T-cell (primary cell): Measurements from ENCODE around the gene HMX2. TPM values are rescaled to one million over a fixed set of nuclear protein-coding genes. Genes with fewer than 3 reads are reported as not detected.
A peak's percentile ranks its signal among the peaks of the same experiment; 100 is the strongest.

Source experiments
- ATAC-seq, 4 experiments: fragments of 200-7000 bp in 3 of 4; fragments of 150-1000 bp in 1 of 4; cut with Tn5 transposase; replicated peaks in 1 of 4; 1 replicate in 3 of 4; 2 replicates in 1 of 4; pipeline ENCODE4 v1.10.0; 2021; ENCODE audit warnings: moderate library complexity in 3 of 4, mild to moderate bottlenecking in 2 of 4, moderate number of reproducible peaks in 1 of 4
- CTCF ChIA-PET, 2 donors: fragments of 300-600 bp; sonication (Branson Sonifier 250); formaldehyde crosslinking; loops; one replicate each; lab custom pipeline; 2022; ENCODE audit warnings: antibody characterized with exemption in 2 of 2; lab: Charles Lee
- POLR2A ChIA-PET, 2 donors: fragments of 300-600 bp; sonication (Branson Sonifier 250); formaldehyde crosslinking; loops; one replicate each; lab custom pipeline; 2022; ENCODE audit warnings: antibody characterized with exemption in 2 of 2; lab: Charles Lee
- DNase-seq, 35 experiments: peaks; one replicate each; pipeline versions ENCODE4 v3.0.0 to v3.0.0-alpha.2; 2013 to 2023
- H3K27ac ChIP-seq: one replicate; pipeline ENCODE4 v1.5.1; 2013; ENCODE audit warnings: low read length
- H3K27me3 ChIP-seq, 2 experiments: replicated peaks in 1 of 2; 1 replicate in 1 of 2; 2 replicates in 1 of 2; pipeline versions ENCODE4 v1.6.1 to v1.7.0; 2013; ENCODE audit warnings: low read length in 1 of 2, mixed read lengths in 1 of 2; ENCODE audit not compliant: control insufficient read depth in 2 of 2, insufficient read depth in 2 of 2; ENCODE audit errors: extremely low read depth in 1 of 2
- H3K36me3 ChIP-seq, 2 donors: 1 replicate in 1 of 2; 2 replicates in 1 of 2; pipeline versions ENCODE4 v1.6.1 to v1.7.0; 2013; ENCODE audit warnings: low read length in 1 of 2; ENCODE audit not compliant: control insufficient read depth in 2 of 2, insufficient read depth in 1 of 2; ENCODE audit errors: extremely low read depth in 1 of 2
- H3K4me1 ChIP-seq, 2 experiments: 1 replicate in 1 of 2; 2 replicates in 1 of 2; pipeline versions ENCODE4 v1.6.1 to v1.7.0; 2013; ENCODE audit warnings: low read length in 2 of 2, mixed read lengths in 1 of 2; ENCODE audit not compliant: insufficient read depth in 2 of 2, control insufficient read depth in 1 of 2; ENCODE audit errors: extremely low read depth in 1 of 2
- H3K4me3 ChIP-seq, 2 donors: 1 replicate in 1 of 2; 2 replicates in 1 of 2; pipeline versions ENCODE4 v1.5.1 to v1.7.0; 2013; ENCODE audit warnings: mild to moderate bottlenecking in 2 of 2, low read length in 1 of 2, moderate library complexity in 1 of 2; ENCODE audit not compliant: control insufficient read depth in 1 of 2; ENCODE audit errors: extremely low read depth in 1 of 2
- H3K9me3 ChIP-seq: 2 replicates; pipeline ENCODE4 v1.7.0; 2013
- H3K27ac Mint-ChIP-seq, 2 donors: one replicate each; pipeline ENCODE4 v1.8.0; 2020 to 2021; ENCODE audit warnings: mild to moderate bottlenecking in 2 of 2, mixed read lengths in 2 of 2
- H3K27me3 Mint-ChIP-seq, 2 donors: one replicate each; pipeline ENCODE4 v1.8.0; 2021 to 2022; ENCODE audit warnings: mixed read lengths in 2 of 2
- H3K36me3 Mint-ChIP-seq: one replicate; pipeline ENCODE4 v1.8.0; 2021; ENCODE audit warnings: mixed read lengths
- H3K4me1 Mint-ChIP-seq, 3 donors: one replicate each; pipeline ENCODE4 v1.8.0; 2020 to 2022; ENCODE audit warnings: mixed read lengths in 3 of 3, mild to moderate bottlenecking in 1 of 3
- H3K4me3 Mint-ChIP-seq, 3 donors: one replicate each; pipeline ENCODE4 v1.8.0; 2020 to 2022; ENCODE audit warnings: mild to moderate bottlenecking in 3 of 3, mixed read lengths in 3 of 3, moderate library complexity in 3 of 3
- H3K9me3 Mint-ChIP-seq, 3 donors: one replicate each; pipeline ENCODE4 v1.8.0; 2020 to 2022; ENCODE audit warnings: mixed read lengths in 3 of 3
- WGBS: methylation state at CpG from one replicate; pipeline ENCODE4 v1.1.5; 2013; ENCODE audit warnings: missing lambda C conversion rate; ENCODE audit not compliant: insufficient coverage; 5-methylcytosine and 5-hydroxymethylcytosine counted together
- total RNA-seq, 35 experiments: library from RNA in 6 of 35; stranded (reverse) in 6 of 35; fragments of 120-200 nt in 1 of 35; gene quantifications; one replicate each; pipeline versions ENCODE4 v1.2.1 to v1.2.4 and lab custom pipeline; 2013 to 2026

Gene HMX2, protein sequence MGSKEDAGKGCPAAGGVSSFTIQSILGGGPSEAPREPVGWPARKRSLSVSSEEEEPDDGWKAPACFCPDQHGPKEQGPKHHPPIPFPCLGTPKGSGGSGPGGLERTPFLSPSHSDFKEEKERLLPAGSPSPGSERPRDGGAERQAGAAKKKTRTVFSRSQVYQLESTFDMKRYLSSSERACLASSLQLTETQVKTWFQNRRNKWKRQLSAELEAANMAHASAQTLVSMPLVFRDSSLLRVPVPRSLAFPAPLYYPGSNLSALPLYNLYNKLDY
- not detected for total RNA-seq
- 0.07 TPM for total RNA-seq (2013)
- total RNA-seq (lab: John Stamatoyannopoulos, UW) = 0 to 0.10 (median 0) reads per million in 29 experiments

DNA sequence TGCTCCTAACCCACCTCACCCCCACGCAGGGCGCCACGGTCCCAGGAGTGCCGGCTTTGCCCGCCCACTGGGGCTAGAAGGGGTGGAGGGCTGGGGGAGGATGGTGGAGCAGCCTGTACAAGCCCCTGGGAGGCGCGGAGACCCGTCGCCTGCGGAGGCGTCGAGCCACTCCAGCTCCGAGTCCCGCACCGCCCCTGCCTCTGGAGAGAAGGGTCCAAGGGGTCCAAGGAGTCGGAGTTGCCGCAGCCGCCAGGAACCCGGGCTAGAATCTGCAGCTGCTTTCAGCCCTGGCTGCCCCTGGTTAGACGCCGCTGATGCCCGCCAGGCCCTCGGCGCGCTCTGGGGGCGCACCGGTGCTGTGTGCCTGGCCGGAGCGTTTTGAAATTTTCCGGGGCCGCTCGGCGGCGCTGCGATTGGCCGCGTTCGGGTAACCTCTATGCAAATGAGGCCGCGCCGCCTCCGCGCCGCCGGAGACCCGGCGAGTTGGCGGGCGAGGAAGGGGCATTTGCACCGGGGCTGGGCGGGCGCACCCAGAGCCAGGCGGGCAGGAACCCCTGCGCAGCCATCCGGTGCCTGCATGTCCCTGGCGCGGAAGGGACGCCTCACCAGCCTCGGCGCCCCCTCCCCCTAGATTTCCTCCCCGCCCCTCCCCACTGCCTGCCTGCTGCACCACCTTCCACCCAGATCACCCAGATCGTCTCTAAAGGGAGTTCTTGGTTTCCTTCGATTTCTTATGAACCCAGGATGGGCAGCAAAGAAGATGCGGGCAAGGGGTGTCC is at the start of gene HMX2:
TSS of gene HMX2 (plus strand) at position 502 of the 779 bp plus-strand sequence. CDS start at position 745, 243 bp downstream.
- ATAC-seq (peak; percentile 27 to 52 (median 28)), DNase-seq (peak in 3 of 35 experiments; percentile 28 to 50 (median 33))
- peaks cover 18 to 88% of the 10 kb centered on the region in 2 experiments for H3K27me3 ChIP-seq
- CTCF ChIA-PET = interaction anchor here in 1 of 2 donors (1.3 kb wide), 1 partner anchor 14 kb away, joined by 4 read pairs; no protein-coding TSS in a partner anchor
- H3K4me3 ChIP-seq = peak within 1 kb of the TSS; percentile 26 to 65
- Mint-ChIP-seq H3K4me1 (peaks cover 52 to 69% (median 64%) of the 10 kb centered on the region in 3 donors), H3K27me3 (peaks cover 48 to 76% of the 10 kb centered on the region in 2 donors), H3K27ac (peak within 1 kb of the TSS in 1 of 2 donors; percentile 69), H3K9me3 (no peaks in the 10 kb centered on the region), H3K4me3 (peak within 1 kb of the TSS; percentile 52 to 77 (median 73)), H3K36me3 (no peaks in the 10 kb centered on the region)
- peaks cover 22 to 82% of the 10 kb centered on the region in 2 experiments for H3K4me1 ChIP-seq
- POLR2A ChIA-PET = no interaction called here
- 3% methylated on average over 52 of the region's 64 CpGs for WGBS
- H3K27ac ChIP-seq = no peak within 1 kb of the TSS
- no peaks in the 10 kb centered on the region for H3K9me3 ChIP-seq
- H3K36me3 ChIP-seq = no peaks in the 10 kb centered on the region

DNA sequence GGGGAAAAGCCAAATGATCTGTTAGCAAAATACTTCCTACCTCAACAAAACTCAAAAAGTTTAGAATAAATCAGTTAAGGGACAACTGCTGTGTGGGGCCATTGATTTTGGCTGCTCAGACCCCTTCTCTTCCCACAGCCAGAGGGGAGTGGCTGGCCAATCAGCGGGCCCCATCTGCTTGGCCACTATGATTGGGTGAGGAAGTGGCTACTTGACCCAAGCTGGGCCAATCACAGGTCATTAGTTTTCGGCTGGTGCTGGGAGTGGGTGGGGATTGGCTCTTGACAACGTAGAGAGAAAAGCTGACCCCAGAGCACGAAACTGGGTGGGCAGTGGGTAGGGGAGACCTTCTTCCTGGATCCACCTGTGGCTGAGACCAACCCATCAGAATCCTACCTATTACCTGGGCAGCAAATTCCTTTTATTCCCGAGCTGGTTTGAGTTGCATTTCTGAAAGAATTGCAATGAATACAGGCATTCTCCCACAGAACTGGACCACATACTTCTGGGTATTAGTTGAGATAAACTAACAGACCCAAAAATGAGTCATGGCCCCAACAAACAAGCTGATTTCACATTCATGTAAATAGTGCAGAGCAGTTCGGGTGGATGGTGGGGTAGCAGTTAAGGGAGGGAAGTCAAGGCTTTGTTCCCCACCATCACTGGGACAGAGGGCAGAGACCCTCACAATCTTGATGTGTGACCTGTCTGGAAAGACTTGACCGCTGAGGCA is 47.7 kb upstream of the HMX2 start:
- DNase-seq (no peak), ATAC-seq (no peak)
- Mint-ChIP-seq H3K9me3 (no peaks in the 10 kb centered on the region), H3K4me1 (no peaks in the 10 kb centered on the region), H3K4me3 (no peak overlapping the region), H3K27me3 (peaks cover 12 to 16% of the 10 kb centered on the region in 2 donors), H3K27ac (no peak overlapping the region), H3K36me3 (no peaks in the 10 kb centered on the region)
- H3K27me3 ChIP-seq = peaks cover 0 to 35% of the 10 kb centered on the region in 2 experiments
- ChIA-PET CTCF (interaction anchor here in 1 of 2 donors (0.6 kb wide), 1 partner anchor 381 kb away, joined by 5 read pairs; no protein-coding TSS in a partner anchor), POLR2A (no interaction called here)
- H3K9me3 ChIP-seq = no peaks in the 10 kb centered on the region
- H3K4me3 ChIP-seq = no peak overlapping the region
- no peak overlapping the region for H3K27ac ChIP-seq
- H3K36me3 ChIP-seq = no peaks in the 10 kb centered on the region
- no peaks in the 10 kb centered on the region for H3K4me1 ChIP-seq
- WGBS = 78% methylated on average over 2 of the region's 7 CpGs

DNA sequence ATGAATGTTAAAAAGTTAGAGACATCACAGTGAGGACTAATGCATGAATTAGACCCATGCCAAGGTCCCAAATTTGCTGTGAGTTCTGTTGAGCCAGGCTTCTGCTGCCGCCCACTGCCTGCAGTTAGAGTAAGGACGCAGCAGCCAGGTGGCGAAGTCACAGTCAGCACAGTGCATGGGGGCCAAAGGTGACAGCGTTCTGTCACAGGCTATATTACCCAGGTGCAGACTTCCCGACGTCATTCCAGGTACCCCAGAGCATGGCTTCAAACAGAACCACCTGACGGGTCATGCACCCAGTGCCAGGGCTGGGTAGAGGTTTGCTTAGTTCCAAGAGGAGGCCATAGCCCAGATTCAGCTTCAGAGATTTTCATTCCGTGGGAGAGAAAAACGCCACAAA is 46.1 kb upstream of the HMX2 start:
- Histone ChIP-seq H3K9me3 (no peaks in the 10 kb centered on the region), H3K27me3 (peaks cover 0 to 33% of the 10 kb centered on the region in 2 experiments), H3K4me3 (no peak overlapping the region), H3K27ac (no peak overlapping the region), H3K36me3 (no peaks in the 10 kb centered on the region), H3K4me1 (no peaks in the 10 kb centered on the region)
- WGBS = 68% methylated on average over 8 of the region's 9 CpGs
- Mint-ChIP-seq H3K4me1 (no peaks in the 10 kb centered on the region), H3K9me3 (no peaks in the 10 kb centered on the region), H3K36me3 (no peaks in the 10 kb centered on the region), H3K27me3 (peaks cover 15 to 22% of the 10 kb centered on the region in 2 donors), H3K4me3 (no peak overlapping the region), H3K27ac (no peak overlapping the region)
- ChIA-PET CTCF (no interaction called here), POLR2A (no interaction called here)
- ATAC-seq (no peak), DNase-seq (no peak)

DNA sequence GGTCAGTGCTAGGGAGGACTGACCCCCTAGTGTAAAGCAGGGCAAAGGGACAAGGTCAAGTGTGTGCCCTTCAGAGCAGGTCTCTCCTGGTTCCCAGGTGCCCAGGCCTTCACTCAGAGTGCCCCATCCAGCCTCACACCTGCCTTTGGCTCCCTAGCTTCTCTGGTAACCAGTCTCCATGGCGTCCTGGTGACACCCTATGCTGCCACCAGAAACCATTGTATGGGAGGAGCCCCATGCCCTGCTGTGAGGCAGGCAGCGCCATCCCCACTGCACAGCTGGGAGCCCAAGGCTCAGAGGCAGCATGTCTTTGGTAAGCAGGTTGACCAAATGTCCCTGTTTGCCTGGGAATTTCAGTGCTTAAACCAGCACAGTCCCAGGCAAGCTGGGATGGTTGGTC is 45.3 kb upstream of the HMX2 start:
- H3K4me1 ChIP-seq = no peaks in the 10 kb centered on the region
- Mint-ChIP-seq H3K27ac (no peak overlapping the region), H3K9me3 (no peaks in the 10 kb centered on the region), H3K36me3 (no peaks in the 10 kb centered on the region), H3K27me3 (peaks cover 17 to 18% of the 10 kb centered on the region in 2 donors), H3K4me1 (no peaks in the 10 kb centered on the region), H3K4me3 (no peak overlapping the region)
- ChIA-PET POLR2A (no interaction called here), CTCF (no interaction called here)
- H3K27me3 ChIP-seq = peaks cover 0 to 26% of the 10 kb centered on the region in 2 experiments
- no peaks in the 10 kb centered on the region for H3K36me3 ChIP-seq
- ATAC-seq (no peak), DNase-seq (no peak)
- no peak overlapping the region for H3K27ac ChIP-seq
- no peaks in the 10 kb centered on the region for H3K9me3 ChIP-seq
- 33% methylated on average over 2 of the region's 2 CpGs for WGBS
- H3K4me3 ChIP-seq = no peak overlapping the region

DNA sequence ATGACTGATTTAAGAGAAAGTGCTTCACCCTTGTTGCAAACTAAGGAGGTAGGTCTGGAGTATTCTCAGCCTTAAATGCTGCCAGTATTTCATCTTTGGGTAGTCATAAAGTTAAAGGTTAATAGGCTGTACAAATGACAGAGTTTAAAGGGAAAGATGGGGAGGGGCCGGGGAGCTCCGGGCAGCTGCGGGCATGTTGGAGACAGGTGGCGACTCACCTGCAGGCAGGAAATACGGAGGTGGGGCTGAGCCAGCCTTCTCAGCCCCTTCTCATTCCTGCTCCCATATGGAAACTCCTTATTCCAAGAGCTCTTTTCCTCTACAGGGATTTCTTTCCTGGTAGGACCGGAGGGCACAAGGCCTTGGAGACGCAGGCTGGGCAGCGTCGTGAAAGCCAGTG is 44.0 kb upstream of the HMX2 start:
- DNase-seq = no peak
- POLR2A ChIA-PET = no interaction called here
- no peaks in the 10 kb centered on the region for H3K9me3 Mint-ChIP-seq
- H3K4me1 Mint-ChIP-seq = no peaks in the 10 kb centered on the region
- no peak for ATAC-seq
- peaks cover 0 to 22% of the 10 kb centered on the region in 2 experiments for H3K27me3 ChIP-seq
- no peaks in the 10 kb centered on the region for H3K9me3 ChIP-seq
- no peak overlapping the region for H3K4me3 ChIP-seq
- no peak overlapping the region for H3K4me3 Mint-ChIP-seq
- H3K27ac Mint-ChIP-seq = no peak overlapping the region
- peaks cover 22 to 25% of the 10 kb centered on the region in 2 donors for H3K27me3 Mint-ChIP-seq
- no peaks in the 10 kb centered on the region for H3K36me3 ChIP-seq
- WGBS = 69% methylated on average over 6 of the region's 9 CpGs
- no peak overlapping the region for H3K27ac ChIP-seq
- CTCF ChIA-PET = interaction anchor here in 1 of 2 donors (0.6 kb wide), 1 partner anchor 301 kb away, joined by 3 read pairs; no protein-coding TSS in a partner anchor
- no peaks in the 10 kb centered on the region for H3K36me3 Mint-ChIP-seq
- no peaks in the 10 kb centered on the region for H3K4me1 ChIP-seq

DNA sequence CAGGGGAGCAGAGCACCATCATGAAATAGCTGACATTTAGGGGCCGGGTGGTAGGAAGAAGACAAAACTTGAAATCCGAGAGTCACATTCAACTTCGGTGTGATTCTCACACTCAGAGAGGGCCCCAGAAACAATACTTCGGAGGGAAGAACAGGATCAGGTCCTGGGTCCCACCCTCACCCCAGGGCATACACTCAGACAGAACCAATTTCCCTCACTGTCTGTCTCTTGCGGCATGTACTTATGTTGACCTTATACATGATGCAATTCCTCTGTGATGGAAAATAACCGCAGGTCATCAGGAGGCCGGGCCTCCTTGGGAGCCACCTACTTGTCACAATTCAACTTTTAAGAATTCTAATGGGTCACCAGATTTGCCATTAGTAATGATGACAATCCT is 38.5 kb upstream of the HMX2 start:
- Histone ChIP-seq H3K4me3 (no peak overlapping the region), H3K9me3 (no peaks in the 10 kb centered on the region), H3K27me3 (peaks cover 6 to 8% of the 10 kb centered on the region in 2 experiments), H3K27ac (no peak overlapping the region), H3K4me1 (no peaks in the 10 kb centered on the region), H3K36me3 (no peaks in the 10 kb centered on the region)
- no peaks in the 10 kb centered on the region for H3K4me1 Mint-ChIP-seq
- peaks cover 26 to 42% of the 10 kb centered on the region in 2 donors for H3K27me3 Mint-ChIP-seq
- POLR2A ChIA-PET = no interaction called here
- ATAC-seq = no peak
- whole genome bisulfite sequencing = 86% methylated on average over 6 of the region's 7 CpGs
- CTCF ChIA-PET = no interaction called here
- H3K36me3 Mint-ChIP-seq = no peaks in the 10 kb centered on the region
- no peak overlapping the region for H3K4me3 Mint-ChIP-seq
- H3K9me3 Mint-ChIP-seq = no peaks in the 10 kb centered on the region
- no peak overlapping the region for H3K27ac Mint-ChIP-seq
- no peak for DNase-seq
